HG03575 (cell line): Measurements from ENCODE around the gene NPY4R2.
"Not testable (repeated sequence)": the region's sequence is repeated elsewhere in the genome, so short reads cannot be mapped to it uniquely, and the experiment has no call there.

Source experiments
- ATAC-seq: cut with Tn5 transposase; IDR thresholded peaks from one replicate; pipeline ENCODE4 v1.9.1; 2021; ENCODE audit not compliant: unreplicated experiment, insufficient number of reproducible peaks, low FRiP score; ENCODE audit errors: extremely low read depth

Gene NPY4R2

GRCh38 chr10:47927147-47927916 lies 8.9 kb downstream of the NPY4R2 start:
- ATAC-seq: not testable (repeated sequence)

- not testable (repeated sequence) for ATAC-seq
Observed at GRCh38 chr10:47928225-47928624, 9.8 kb downstream of the NPY4R2 start.

GRCh38 chr10:47932824-47933223 lies 14.4 kb downstream of the NPY4R2 start:
- ATAC-seq: not testable (repeated sequence)

- not testable (repeated sequence) for ATAC-seq
Observed at GRCh38 chr10:47933462-47933861, 15.0 kb downstream of the NPY4R2 start.

- not testable (repeated sequence) for ATAC-seq
Observed at GRCh38 chr10:47936772-47937228, 18.3 kb downstream of the NPY4R2 start.

GRCh38 chr10:47937634-47938033 lies 19.2 kb downstream of the NPY4R2 start:
- not testable (repeated sequence) for ATAC-seq

GRCh38 chr10:47940821-47941220 lies 22.4 kb downstream of the NPY4R2 start:
- not testable (repeated sequence) for ATAC-seq

GRCh38 chr10:47941379-47941778 lies 22.9 kb downstream of the NPY4R2 start:
- not testable (repeated sequence) for ATAC-seq

- not testable (repeated sequence) for ATAC-seq
Observed at GRCh38 chr10:47942351-47943019, 24.0 kb downstream of the NPY4R2 start.

GRCh38 chr10:47943328-47943727 lies 24.9 kb downstream of the NPY4R2 start:
- ATAC-seq: not testable (repeated sequence)

GRCh38 chr10:47947424-47947823 lies 29.0 kb downstream of the NPY4R2 start:
- not testable (repeated sequence) for ATAC-seq

GRCh38 chr10:47957158-47957557 lies 38.7 kb downstream of the NPY4R2 start:
- ATAC-seq: not testable (repeated sequence)

GRCh38 chr10:47959677-47960076 lies 41.2 kb downstream of the NPY4R2 start:
- ATAC-seq: not testable (repeated sequence)

GRCh38 chr10:47960699-47961098 lies 42.2 kb downstream of the NPY4R2 start:
- ATAC-seq: not testable (repeated sequence)

GRCh38 chr10:47962785-47963184 lies 44.3 kb downstream of the NPY4R2 start:
- ATAC-seq: not testable (repeated sequence)

GRCh38 chr10:47964280-47965063 lies 46.0 kb downstream of the NPY4R2 start:
- ATAC-seq: not testable (repeated sequence)

- ATAC-seq: peak; percentile 74
Observed at GRCh38 chr10:47968988-47969387, 50.5 kb downstream of the NPY4R2 start.

GRCh38 chr10:47970047-47970446 lies 51.6 kb downstream of the NPY4R2 start:
- not testable (repeated sequence) for ATAC-seq

GRCh38 chr10:47971598-47971997 lies 53.1 kb downstream of the NPY4R2 start:
- ATAC-seq: not testable (repeated sequence)
